Liver (tissue), 9 donors: ENCODE results near the gene ITIH4. TPM values are rescaled to one million over a fixed set of nuclear protein-coding genes. Genes with fewer than 3 reads are reported as not detected.
A peak's percentile ranks its signal among the peaks of the same experiment; 100 is the strongest.

Experiments used
- DNase-seq: peaks from one replicate; pipeline ENCODE4 v3.0.0-alpha.2; 2017; ENCODE audit warnings: low spot score
- H3K27ac ChIP-seq, 2 donors: one replicate each; pipeline ENCODE4 v1.7.0; 2013; ENCODE audit warnings: inconsistent platforms in 2 of 2, low read length in 2 of 2, control low read depth in 1 of 2, low read depth in 1 of 2, mild to moderate bottlenecking in 1 of 2
- H3K27me3 ChIP-seq, 4 donors: one replicate each; pipeline versions ENCODE4 v1.6.1 to v1.7.0; 2013; ENCODE audit warnings: low read length in 3 of 4, inconsistent platforms in 1 of 4, mild to moderate bottlenecking in 1 of 4, moderate library complexity in 1 of 4; ENCODE audit not compliant: control insufficient read depth in 4 of 4, insufficient read depth in 4 of 4
- H3K36me3 ChIP-seq, 4 donors: one replicate each; pipeline versions ENCODE4 v1.6.1 to v1.7.0; 2013; ENCODE audit warnings: low read length in 3 of 4, mild to moderate bottlenecking in 3 of 4, low read depth in 1 of 4, moderate library complexity in 1 of 4; ENCODE audit not compliant: control insufficient read depth in 4 of 4, insufficient read depth in 3 of 4
- H3K4me1 ChIP-seq, 4 donors: one replicate each; pipeline versions ENCODE4 v1.6.1 to v1.7.0; 2013; ENCODE audit warnings: low read length in 3 of 4, mild to moderate bottlenecking in 3 of 4, moderate library complexity in 1 of 4; ENCODE audit not compliant: control insufficient read depth in 4 of 4, insufficient read depth in 4 of 4
- H3K4me3 ChIP-seq, 3 donors: one replicate each; pipeline versions ENCODE4 v1.6.1 to v1.7.0; 2013; ENCODE audit warnings: low read length in 3 of 3, control low read depth in 1 of 3, low read depth in 1 of 3, mild to moderate bottlenecking in 1 of 3
- H3K9ac ChIP-seq, 2 donors: one replicate each; pipeline ENCODE4 v1.7.0; 2013; ENCODE audit warnings: low read length in 2 of 2, mild to moderate bottlenecking in 2 of 2, moderate library complexity in 2 of 2, control low read depth in 1 of 2, low read depth in 1 of 2
- H3K9me3 ChIP-seq, 4 donors: one replicate each; pipeline versions ENCODE4 v1.6.1 to v1.7.0; 2013; ENCODE audit warnings: low read length in 3 of 4; ENCODE audit not compliant: control insufficient read depth in 4 of 4
- CTCF ChIP-seq: fragments of 150-350 bp; IDR thresholded peaks from 2 replicates; pipeline ENCODE4 v1.5.1; 2017; ENCODE audit warnings: improper control_type of control experiment, low read depth, low read length; ENCODE audit not compliant: missing input control
- EGR1 ChIP-seq, 2 donors: IDR thresholded peaks; 2 replicates each; pipeline ENCODE4 v1.6.1; 2016 to 2018; ENCODE audit warnings: antibody characterized with exemption in 2 of 2, low read depth in 2 of 2
- FOXA1 ChIP-seq: IDR thresholded peaks from 2 replicates; pipeline ENCODE4 v1.6.1; 2016; ENCODE audit warnings: antibody characterized with exemption
- FOXA2 ChIP-seq: IDR thresholded peaks from 2 replicates; pipeline ENCODE4 v1.6.1; 2016; ENCODE audit warnings: antibody characterized with exemption
- GABPA ChIP-seq, 2 donors: IDR thresholded peaks in 1 of 2; conservative IDR thresholded peaks in 1 of 2; 2 replicates each; pipeline ENCODE4 v1.6.1; 2016; ENCODE audit warnings: antibody characterized with exemption in 2 of 2, mild to moderate bottlenecking in 1 of 2, moderate library complexity in 1 of 2
- HNF4A ChIP-seq, 2 donors: conservative IDR thresholded peaks; 2 replicates each; pipeline ENCODE4 v1.6.1; 2016; ENCODE audit warnings: antibody characterized with exemption in 2 of 2, mild to moderate bottlenecking in 2 of 2
- HNF4G ChIP-seq: IDR thresholded peaks from 2 replicates; pipeline ENCODE4 v1.6.1; 2016; ENCODE audit warnings: antibody characterized with exemption
- JUND ChIP-seq, 2 donors: IDR thresholded peaks; 2 replicates each; pipeline ENCODE4 v1.6.1; 2016; ENCODE audit warnings: antibody characterized with exemption in 2 of 2
- MAX ChIP-seq: IDR thresholded peaks from 2 replicates; pipeline ENCODE4 v1.6.1; 2016; ENCODE audit warnings: antibody characterized with exemption
- NR2F2 ChIP-seq: IDR thresholded peaks from 2 replicates; pipeline ENCODE4 v1.6.1; 2016; ENCODE audit warnings: antibody characterized with exemption
- RAD21 ChIP-seq, 2 donors: IDR thresholded peaks; 2 replicates each; pipeline ENCODE4 v1.6.1; 2016; ENCODE audit warnings: antibody characterized with exemption in 2 of 2, mild to moderate bottlenecking in 2 of 2
- REST ChIP-seq: IDR thresholded peaks from 2 replicates; pipeline ENCODE4 v1.6.1; 2016; ENCODE audit warnings: antibody characterized with exemption, mild to moderate bottlenecking
- RXRA ChIP-seq, 2 donors: IDR thresholded peaks; 2 replicates each; pipeline ENCODE4 v1.6.1; 2017 to 2018; ENCODE audit warnings: antibody characterized with exemption in 2 of 2, mild to moderate bottlenecking in 1 of 2
- SP1 ChIP-seq: IDR thresholded peaks from 2 replicates; pipeline ENCODE4 v1.6.1; 2018; ENCODE audit warnings: antibody characterized with exemption, mild to moderate bottlenecking
- TAF1 ChIP-seq: conservative IDR thresholded peaks from 2 replicates; pipeline ENCODE4 v1.6.1; 2016; ENCODE audit warnings: antibody characterized with exemption, mild to moderate bottlenecking
- YY1 ChIP-seq: IDR thresholded peaks from 2 replicates; pipeline ENCODE4 v1.6.1; 2016; ENCODE audit warnings: antibody characterized with exemption, mild to moderate bottlenecking
- ZBTB33 ChIP-seq: IDR thresholded peaks from 2 replicates; pipeline ENCODE4 v1.6.1; 2016; ENCODE audit warnings: antibody characterized with exemption
- WGBS: extraction: QIAGEN DNeasy Blood & Tissue Kit; methylation state at CpG from one replicate; pipeline ENCODE4 v1.1.7; 2013; 5-methylcytosine and 5-hydroxymethylcytosine counted together
- polyA plus RNA-seq, 2 donors: library from polyadenylated mRNA; stranded (reverse) in 1 of 2; unstranded in 1 of 2; fragments of 200-250 nt in 1 of 2; fragments of >200 nt in 1 of 2; fragmentation: Nextera tagmentation in 1 of 2; extraction: Ambion mirVana in 1 of 2; gene quantifications; one replicate each; pipeline versions ENCODE4 v1.2.1 to v1.2.3, GENCODE V29; 2013 to 2015
- total RNA-seq, 2 donors: library from RNA; depleted of rRNA; stranded (reverse); fragments of >200 nt; gene quantifications; one replicate each; pipeline ENCODE4 v1.2.3, GENCODE V29; 2014
- TF ChIP-seq, protein P1 (sequence below): IDR thresholded peaks from 2 replicates; pipeline ENCODE4 v1.6.1; 2016; ENCODE audit warnings: antibody characterized with exemption
- donor health status: healthy.
- donor health status: healthy.
- donor health status: healthy.
- donor health status: healthy.
- donor health status: healthy.

The ITIH4 gene
- total and polyA plus RNA-seq, 4 donors: 447 to 3,354 (median 2,410) TPM

DNA sequence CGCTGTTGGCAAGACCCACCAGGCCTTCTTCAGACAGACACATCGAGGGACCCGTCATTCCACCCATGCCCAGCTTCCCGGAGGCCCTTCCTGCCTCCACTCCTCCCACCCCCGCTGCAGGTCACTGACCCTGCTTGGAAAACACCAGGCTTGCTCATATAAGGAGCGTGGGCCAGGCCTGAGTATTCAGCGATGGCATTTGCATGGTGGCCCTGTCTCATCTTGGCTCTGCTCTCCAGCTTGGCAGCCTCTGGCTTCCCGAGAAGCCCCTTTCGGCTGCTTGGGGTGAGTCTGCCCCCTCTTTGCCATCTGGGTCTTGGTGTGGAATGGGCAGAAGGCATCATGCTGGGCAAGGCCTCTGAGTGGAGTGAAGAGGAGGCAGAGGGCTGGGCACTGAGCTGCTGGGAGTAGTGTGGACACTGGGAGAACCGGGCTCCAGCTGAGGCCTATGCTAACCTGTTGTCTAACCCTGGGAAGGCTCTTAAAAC, 35.8 kb downstream of the ITIH4 start, which contains the start of gene ITIH3:
ITIH3 (plus strand) TSS at position 185 of the 488 bp plus-strand sequence; CDS start at position 193, 8 bp downstream.
- WGBS: 26% methylated on average over 10 of the region's 10 CpGs
- Histone ChIP-seq H3K9ac (peak within 1 kb of the TSS; percentile 10 to 80), H3K9me3 (no peaks in the 10 kb centered on the region), H3K27ac (peak within 1 kb of the TSS; percentile 77 to 97), H3K4me1 (peaks cover 27 to 89% (median 70%) of the 10 kb centered on the region in 4 donors), H3K4me3 (peak within 1 kb of the TSS; percentile 50 to 68 (median 52)), H3K27me3 (no peaks in the 10 kb centered on the region), H3K36me3 (peaks cover 10 to 44% (median 34%) of the 10 kb centered on the region in 4 donors)
- DNase-seq: no peak
- peak; percentile 80 for TF ChIP-seq YY1
- peak; percentile 63 for TF ChIP-seq ZBTB33
- TF ChIP-seq RXRA (IDR thresholded peaks at IDR 0.05): peak; percentile 98 to 99
- TF ChIP-seq JUND (IDR thresholded peaks at IDR 0.05): no peak
- peak; percentile 94 for TF ChIP-seq REST
- TF ChIP-seq SP1: peak; percentile 91
- TF ChIP-seq GABPA (IDR thresholded peaks at IDR 0.05 in 1 of 2, conservative IDR thresholded peaks at IDR 0.05 in 1 of 2): peak in 1 of 2 donors; percentile 55
- peak; percentile 43 for TF ChIP-seq FOXA2
- TF ChIP-seq RAD21 (IDR thresholded peaks at IDR 0.05): peak in 1 of 2 donors; percentile 19
- no peak for TF ChIP-seq HNF4G
- TF ChIP-seq NR2F2: no peak
- no peak for TF ChIP-seq FOXA1
- peak; percentile 91 for TF ChIP-seq TAF1
- peak; percentile 64 for TF ChIP-seq MAX
- TF ChIP-seq CTCF: no peak
- peak; percentile 61 to 69 for TF ChIP-seq HNF4A (conservative IDR thresholded peaks at IDR 0.05)
- TF ChIP-seq, protein P1, sequence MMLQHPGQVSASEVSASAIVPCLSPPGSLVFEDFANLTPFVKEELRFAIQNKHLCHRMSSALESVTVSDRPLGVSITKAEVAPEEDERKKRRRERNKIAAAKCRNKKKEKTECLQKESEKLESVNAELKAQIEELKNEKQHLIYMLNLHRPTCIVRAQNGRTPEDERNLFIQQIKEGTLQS: peak; percentile 34
- peak; percentile 86 to 96 for TF ChIP-seq EGR1 (IDR thresholded peaks at IDR 0.05; ENCODE audit: low read depth in 2 of 2)
